Glomerular visceral epithelial cell (primary cell): ENCODE data around the gene PRMT3.
"Not testable (repeated sequence)": the region's sequence is repeated elsewhere in the genome, so short reads cannot be mapped to it uniquely, and the experiment has no call there.

Source experiments
- DNase-seq: peaks from one replicate; pipeline ENCODE4 v3.0.0-alpha.2; 2016; ENCODE audit errors: extremely low spot score

Gene PRMT3

DNA sequence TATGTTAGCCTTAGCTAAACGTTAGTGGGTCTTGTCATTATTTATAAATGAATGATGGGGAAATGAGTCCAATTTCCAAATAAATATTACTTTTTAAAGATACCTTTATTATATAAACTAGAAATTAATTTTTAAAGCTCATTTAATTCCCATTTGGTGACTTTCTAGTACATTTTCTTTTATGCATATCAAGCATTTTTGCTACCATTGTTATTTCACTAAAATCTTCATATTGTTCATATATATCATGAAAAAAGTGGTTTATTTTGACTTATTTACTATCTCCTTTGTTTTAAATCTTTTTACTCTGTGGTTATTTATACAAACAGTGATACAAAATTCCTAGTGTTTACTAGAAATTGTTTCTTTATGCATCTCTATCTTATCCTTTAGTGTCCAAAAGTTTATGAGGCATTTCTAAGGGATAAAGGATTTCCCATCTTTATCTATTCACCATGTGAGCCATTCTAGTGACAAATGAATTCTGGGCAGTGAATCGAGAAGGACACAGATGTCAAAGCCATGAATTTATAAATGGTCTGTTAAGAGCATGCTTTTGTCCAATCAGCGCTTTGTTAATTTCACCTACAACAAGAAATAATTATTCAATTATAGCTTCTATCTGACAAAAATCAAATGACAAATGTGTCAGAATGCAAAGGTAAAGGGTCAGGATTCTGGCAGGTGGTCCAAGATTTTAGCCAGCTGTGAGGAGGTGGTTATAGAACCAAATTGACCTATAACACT is 70.6 kb downstream of the PRMT3 start:
- no peak for DNase-seq

GRCh38 chr11:20458905-20459632 is 71.6 kb downstream of the PRMT3 start:
- DNase-seq: no peak

DNA sequence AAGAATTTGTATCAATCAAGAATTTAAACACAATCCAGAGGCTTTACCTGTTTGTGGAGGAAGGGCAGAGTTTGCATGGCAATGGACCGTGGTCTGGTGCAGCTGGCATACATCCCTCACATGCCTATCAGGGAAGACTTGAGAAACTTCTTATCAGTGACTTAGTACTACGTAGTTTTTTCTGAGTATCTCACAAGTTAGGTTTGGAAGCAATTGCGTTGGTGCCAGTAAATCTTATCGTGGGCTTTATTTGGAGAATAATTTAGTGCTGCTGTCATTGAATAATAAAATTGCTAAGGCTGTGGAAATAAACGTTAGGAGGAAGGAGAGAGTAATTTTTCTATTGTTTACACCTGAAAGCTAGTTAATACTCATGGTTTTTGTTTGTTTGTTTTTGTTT is 72.3 kb downstream of the PRMT3 start:
- no peak for DNase-seq

DNA sequence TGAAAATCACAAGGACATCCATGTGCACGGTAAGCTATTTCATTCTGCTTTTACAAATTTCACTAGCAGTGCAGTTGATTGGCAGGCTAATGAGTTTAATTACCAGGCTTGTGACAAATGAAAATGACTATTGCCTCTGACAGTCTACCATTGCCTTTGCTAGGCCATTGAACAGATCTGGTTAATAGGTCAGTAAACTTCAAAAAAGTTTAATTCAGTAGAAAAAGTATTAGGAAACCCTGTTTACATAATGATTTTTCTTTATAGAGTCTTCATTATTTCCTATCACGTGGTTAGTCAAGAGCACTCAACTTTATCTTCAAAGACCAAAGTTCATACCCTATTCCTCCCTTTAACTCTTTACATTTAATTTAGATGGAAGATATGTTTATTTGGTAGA is 77.0 kb downstream of the PRMT3 start:
- no peak for DNase-seq

GRCh38 chr11:20467487-20468185 is 80.1 kb downstream of the PRMT3 start:
- no peak for DNase-seq

DNA sequence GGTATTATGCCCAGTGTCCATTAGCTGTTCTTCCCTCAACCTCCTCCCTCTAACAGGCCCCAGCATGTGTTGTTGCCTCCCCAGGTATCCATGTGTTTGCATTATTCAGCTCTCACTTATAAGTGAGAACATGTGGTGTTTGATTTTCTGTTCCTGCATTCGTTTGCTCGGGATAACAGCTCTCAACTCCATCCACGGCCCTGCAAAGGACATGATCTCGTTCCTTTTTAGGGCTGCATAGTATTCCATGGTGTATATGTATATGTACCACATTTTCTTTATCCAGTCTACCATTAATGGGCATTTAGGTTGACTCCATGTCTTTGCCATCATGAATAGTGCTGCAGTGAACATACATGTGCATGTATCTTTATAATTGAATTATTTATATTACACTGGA is 82.8 kb downstream of the PRMT3 start:
- no peak for DNase-seq

GRCh38 chr11:20471929-20472328 is 84.4 kb downstream of the PRMT3 start:
- not testable (repeated sequence) for DNase-seq

GRCh38 chr11:20474176-20474881 is 86.8 kb downstream of the PRMT3 start:
- no peak for DNase-seq

GRCh38 chr11:20474882-20475517 is 87.5 kb downstream of the PRMT3 start:
- DNase-seq: no peak

DNA sequence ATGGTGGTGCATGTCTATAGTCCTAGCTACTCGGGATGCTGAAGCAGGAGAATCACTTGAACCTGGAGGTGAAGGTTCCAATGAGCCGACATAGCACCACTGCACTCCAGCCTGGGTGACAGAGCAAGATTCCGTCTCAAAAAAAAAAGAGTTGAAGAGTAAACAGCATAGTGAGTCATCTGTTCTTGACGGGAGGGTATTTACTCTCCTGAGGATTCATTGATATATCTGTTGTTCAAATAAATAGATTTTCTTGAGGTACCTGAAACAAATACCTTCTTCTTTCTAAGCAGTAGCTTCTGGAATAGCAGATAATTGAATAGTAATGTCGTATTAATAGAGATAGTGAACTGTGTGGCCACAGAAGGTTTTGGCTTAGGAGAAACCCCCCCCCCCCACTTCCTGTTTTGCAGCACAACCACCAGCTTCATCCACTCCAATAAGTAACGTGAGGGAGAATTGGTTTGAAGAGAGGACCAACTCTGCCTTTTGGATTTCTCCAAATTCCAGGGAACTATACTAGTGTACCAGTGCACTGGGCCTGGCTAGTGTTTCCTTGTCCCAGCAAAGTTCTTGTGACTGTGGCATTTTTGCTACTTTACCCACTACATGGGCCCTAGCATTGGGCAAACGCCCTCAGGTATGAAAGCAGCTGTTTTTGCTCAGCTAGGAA is 90.0 kb downstream of the PRMT3 start:
- no peak for DNase-seq

GRCh38 chr11:20479513-20479912 is 92.0 kb downstream of the PRMT3 start:
- no peak for DNase-seq

DNA sequence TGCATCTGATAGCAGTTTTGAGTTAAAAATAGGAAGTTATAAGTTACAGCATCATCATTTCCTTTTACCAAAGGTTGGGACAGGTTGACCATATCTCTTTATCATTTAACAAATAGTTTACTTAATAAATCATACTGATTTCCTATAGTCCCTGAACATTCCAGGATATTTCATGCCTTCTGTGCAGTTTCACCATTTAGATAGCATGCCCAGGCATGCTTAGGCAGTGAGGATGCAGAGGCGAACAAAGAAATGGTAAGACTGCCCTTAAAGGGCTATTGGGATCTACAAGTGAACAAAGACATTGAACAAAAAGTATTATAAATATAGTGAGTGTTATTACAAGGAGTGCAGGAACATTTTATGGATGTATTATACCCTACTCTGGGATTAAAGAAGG is 96.4 kb downstream of the PRMT3 start:
- DNase-seq: no peak

- not testable (repeated sequence) for DNase-seq
Observed at GRCh38 chr11:20484416-20484815, 96.9 kb downstream of the PRMT3 start.

DNA sequence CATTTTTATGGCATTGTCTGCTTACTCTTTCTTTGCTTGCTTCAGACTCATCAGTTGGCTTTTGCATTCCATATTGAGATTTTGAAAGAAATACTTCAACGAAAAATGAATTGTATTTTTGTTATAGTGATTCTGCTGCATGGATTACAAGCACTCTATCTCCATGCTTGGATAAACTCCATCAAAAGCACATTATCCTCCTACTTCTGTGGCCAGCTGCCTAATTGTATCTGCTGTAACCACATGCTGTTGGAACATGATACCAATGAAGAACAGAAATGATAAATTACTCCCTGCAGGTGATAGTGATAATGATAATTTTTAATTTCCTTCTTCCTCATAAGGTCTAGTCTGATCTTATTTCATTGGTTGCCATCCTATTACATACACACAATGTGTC is 100.8 kb downstream of the PRMT3 start:
- DNase-seq: no peak

GRCh38 chr11:20489948-20490347 is 102.4 kb downstream of the PRMT3 start:
- DNase-seq: no peak

GRCh38 chr11:20493340-20493739 is 105.8 kb downstream of the PRMT3 start:
- DNase-seq: no peak

DNA sequence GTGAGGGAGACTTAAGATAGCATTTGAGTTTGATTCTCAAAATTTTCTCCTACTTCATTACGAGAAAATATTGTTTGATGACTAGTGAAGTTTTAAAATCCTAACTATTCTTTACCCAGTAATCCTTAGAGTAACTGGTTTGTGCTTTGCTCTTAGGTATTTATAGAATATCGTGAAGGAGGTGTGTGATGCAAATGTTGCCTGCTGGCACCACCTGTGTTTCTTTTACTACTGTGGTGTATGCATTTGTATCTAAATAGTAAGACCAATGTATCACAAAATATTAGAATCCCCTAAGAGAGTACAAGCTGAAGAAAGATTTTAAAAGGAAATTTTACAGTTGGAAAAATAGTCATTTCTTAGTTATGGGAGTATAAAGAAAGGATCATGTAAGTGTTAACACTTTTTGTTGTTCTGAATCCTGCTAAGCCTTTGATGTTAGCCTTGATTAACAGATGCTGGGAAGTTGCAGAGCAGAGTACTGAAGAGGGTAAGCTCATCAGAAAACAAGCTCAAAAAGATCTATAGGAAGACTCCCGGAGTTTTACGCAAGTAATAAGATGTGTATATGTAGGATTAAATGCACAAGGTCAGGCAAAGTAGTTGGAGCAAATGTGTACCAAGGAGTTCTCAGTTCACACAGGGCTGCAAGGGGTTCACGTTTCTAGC is 109.7 kb downstream of the PRMT3 start:
- DNase-seq: no peak

- DNase-seq: no peak
Observed at GRCh38 chr11:20501252-20501651, 113.7 kb downstream of the PRMT3 start.

- no peak for DNase-seq
Observed at GRCh38 chr11:20501971-20502370, 114.5 kb downstream of the PRMT3 start.

DNA sequence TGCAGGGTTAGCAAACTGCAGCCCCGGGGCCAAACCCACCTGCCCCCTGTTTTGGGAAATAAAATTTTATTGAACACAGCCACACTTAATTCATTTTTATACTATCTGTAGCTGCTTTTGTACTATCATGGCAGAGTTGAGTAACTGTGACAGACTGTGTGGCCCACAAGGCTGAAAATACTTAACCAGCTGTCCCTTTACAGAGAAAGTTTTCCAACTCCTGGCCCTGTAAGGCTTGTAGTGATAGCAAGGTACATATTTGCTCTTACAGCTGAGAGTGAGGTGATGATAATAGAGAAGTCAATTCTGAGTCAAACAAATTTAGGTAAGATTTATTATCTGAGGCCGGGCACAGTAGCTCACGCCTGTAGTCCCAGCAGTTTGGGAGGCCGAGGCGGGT is 124.5 kb downstream of the PRMT3 start:
- DNase-seq: no peak

DNA sequence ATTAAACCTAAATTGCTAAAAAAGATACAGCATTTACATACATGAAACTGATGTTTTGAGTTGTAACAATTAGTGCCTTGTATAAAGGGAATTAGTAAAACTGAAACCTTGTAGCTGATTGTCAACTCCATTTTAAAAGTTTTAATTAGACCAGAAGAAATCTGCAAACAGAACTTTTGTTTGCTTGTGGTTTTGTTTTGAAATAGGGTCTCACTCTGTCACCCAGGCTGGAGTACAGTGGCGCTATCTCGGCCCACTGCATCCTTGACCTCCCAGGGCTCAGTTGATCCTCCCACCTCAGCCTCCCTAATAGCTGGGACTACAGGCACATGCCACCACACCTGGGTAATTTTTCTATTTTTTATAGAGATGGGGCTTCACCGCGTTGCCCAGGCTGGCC is 125.4 kb downstream of the PRMT3 start:
- DNase-seq: no peak
